Measurements from ENCODE around the gene FGFR2. TPM values are rescaled to one million over a fixed set of nuclear protein-coding genes. Genes with fewer than 3 reads are reported as not detected.

FGFR2 gene
- total RNA-seq, 2 donors from 2014 or later: 49.7 to 78.5 TPM

DNA sequence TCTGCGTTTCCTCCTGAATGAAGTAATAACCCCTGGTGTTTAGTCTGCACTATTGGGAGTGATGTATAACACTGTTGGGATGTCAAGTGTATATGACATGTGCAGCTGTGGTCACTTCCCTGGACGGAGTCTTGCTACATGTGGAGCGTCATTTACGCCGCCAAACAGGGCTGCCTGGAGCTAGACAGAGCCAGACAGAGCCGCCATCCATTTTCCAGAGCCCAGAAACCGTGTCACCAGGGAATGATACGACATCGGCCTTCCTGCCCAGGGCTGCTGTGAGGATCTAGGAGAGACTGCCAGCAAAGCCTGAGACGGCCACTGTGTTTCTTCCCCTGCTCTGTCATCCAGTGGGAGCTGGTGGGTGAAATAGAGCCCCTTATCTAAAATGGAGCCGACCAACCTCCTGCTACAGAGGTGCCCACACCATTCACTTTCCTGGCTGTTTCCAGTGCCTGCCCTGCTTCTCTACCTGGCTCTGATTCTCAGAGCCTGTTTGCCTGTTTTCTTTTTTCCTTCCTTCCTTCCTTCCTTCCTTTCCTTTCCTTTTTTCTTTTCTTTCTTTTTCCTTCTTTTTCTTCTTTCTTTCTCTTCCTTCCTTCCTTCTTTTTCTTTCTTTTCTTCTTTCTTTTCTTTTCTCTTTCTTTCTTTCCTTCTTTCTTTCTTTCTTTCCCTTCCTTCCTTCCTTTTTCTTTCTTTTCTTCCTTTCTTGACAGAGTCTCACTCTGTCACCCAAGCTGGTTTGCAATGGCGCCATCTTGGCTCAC, 13.3 kb upstream of the FGFR2 start:
- H3K9me3 ChIP-seq: no peaks in the 10 kb centered on the region
- TF ChIP-seq, protein P1, sequence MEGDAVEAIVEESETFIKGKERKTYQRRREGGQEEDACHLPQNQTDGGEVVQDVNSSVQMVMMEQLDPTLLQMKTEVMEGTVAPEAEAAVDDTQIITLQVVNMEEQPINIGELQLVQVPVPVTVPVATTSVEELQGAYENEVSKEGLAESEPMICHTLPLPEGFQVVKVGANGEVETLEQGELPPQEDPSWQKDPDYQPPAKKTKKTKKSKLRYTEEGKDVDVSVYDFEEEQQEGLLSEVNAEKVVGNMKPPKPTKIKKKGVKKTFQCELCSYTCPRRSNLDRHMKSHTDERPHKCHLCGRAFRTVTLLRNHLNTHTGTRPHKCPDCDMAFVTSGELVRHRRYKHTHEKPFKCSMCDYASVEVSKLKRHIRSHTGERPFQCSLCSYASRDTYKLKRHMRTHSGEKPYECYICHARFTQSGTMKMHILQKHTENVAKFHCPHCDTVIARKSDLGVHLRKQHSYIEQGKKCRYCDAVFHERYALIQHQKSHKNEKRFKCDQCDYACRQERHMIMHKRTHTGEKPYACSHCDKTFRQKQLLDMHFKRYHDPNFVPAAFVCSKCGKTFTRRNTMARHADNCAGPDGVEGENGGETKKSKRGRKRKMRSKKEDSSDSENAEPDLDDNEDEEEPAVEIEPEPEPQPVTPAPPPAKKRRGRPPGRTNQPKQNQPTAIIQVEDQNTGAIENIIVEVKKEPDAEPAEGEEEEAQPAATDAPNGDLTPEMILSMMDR (IDR thresholded peaks at IDR 0.05): no peak
- no peak for TF ChIP-seq POLR2A (IDR thresholded peaks at IDR 0.05)
- TF ChIP-seq POLR2AphosphoS5 (IDR thresholded peaks at IDR 0.05): no peak
- WGBS: 86% methylated on average over 12 of the region's 12 CpGs
- intact Hi-C loops (cut with DNase I): loop anchor here (5.0 to 10.0 kb wide), 2 partner anchors 121 to 283 kb away; no protein-coding TSS in a partner anchor
- H3K36me3 ChIP-seq: no peaks in the 10 kb centered on the region
- H3K27ac ChIP-seq: no peak overlapping the region
- no peak overlapping the region for H3K4me3 ChIP-seq
- H3K27me3 ChIP-seq (replicated peaks; ENCODE audit: insufficient read depth): no peaks in the 10 kb centered on the region
- no peak for DNase-seq (ENCODE audit: low spot score)
- H3K4me1 ChIP-seq (replicated peaks): no peaks in the 10 kb centered on the region

DNA sequence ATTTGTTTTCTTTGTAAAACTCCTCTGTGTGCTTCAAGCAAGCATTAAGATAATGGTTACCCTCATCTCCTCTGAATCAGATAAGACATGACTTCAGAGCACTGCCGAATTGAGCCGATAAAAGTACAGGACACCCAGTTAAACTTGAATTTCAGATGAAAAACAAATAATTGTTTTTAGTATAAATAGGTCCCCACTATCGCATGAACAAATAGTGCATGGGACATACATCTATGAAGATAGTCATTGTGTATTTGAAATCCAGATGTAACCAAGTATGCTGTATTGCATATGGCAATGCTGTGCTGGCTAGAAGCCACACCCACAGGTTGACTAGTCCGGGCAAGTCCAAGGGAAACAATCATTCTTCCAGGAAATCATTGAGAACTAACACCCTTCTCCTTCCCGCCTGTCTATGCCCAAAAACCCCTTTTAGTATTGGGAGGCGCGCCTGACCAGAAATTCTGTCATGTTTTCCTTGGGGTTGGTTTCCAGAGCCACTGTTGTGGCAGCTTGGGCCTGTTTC, 12.6 kb upstream of the FGFR2 start:
- TF ChIP-seq POLR2AphosphoS5 (IDR thresholded peaks at IDR 0.05) (no peak), POLR2A (IDR thresholded peaks at IDR 0.05) (no peak)
- TF ChIP-seq, protein P1 (IDR thresholded peaks at IDR 0.05): no peak
- Histone ChIP-seq H3K4me1 (replicated peaks) (no peaks in the 10 kb centered on the region), H3K9me3 (no peaks in the 10 kb centered on the region), H3K27ac (no peak overlapping the region), H3K36me3 (no peaks in the 10 kb centered on the region), H3K27me3 (replicated peaks; ENCODE audit: insufficient read depth) (no peaks in the 10 kb centered on the region), H3K4me3 (no peak overlapping the region)
- intact Hi-C loops (cut with DNase I): loop anchor here (5.0 to 10.0 kb wide), 2 partner anchors 121 to 284 kb away; no protein-coding TSS in a partner anchor
- no peak for DNase-seq (ENCODE audit: low spot score)
- WGBS: 69% methylated on average over 7 of the region's 7 CpGs

DNA sequence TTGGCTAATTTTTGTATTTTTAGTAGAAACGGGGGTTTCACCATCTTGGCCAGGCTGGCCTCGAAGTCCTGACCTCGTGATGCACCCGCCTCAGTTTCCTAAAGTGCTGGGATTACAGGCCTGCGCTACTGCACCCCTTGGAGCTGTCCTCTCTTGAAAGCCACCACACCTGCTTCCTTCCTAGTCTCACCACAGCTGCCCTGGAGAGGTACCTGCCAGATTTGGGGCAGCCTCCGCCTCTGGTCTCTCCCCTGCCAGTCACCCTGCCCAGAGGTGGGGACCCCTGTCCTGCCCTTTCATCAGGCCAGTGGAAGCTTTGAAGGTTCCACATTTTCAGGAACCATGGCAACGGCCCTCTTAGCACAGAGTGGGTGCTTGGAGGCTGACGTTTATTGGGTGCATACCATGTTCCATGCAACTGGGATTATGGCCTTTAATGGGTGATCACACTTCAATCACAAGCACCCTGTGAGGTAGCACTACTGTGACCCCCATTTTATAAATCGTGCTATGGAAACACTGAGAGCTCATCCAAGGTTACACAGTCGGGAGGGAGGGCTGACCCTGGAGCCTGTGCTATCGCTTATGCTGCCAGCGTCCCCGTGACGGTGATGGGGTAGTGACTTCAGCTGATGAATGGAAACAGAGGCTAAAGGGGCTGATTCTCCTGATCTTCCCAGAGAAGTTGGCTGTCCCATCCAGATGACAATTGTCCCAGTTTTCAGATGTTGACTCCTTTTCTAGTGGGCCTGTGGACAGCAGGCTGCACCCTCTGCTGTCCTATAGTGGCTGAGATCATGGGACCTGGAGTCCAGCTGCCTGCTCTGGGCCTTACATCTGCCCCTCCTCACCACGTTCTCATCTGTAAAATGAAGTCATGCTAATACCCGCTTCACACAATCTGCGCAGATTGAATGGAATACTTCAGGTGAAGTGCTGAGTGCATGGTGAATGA, 11.5 kb upstream of the FGFR2 start:
- Histone ChIP-seq H3K27me3 (replicated peaks; ENCODE audit: insufficient read depth) (no peaks in the 10 kb centered on the region), H3K4me3 (no peak overlapping the region), H3K36me3 (no peaks in the 10 kb centered on the region), H3K9me3 (no peaks in the 10 kb centered on the region), H3K4me1 (replicated peaks) (no peaks in the 10 kb centered on the region), H3K27ac (no peak overlapping the region)
- TF ChIP-seq POLR2AphosphoS5 (IDR thresholded peaks at IDR 0.05) (no peak), POLR2A (IDR thresholded peaks at IDR 0.05) (no peak)
- TF ChIP-seq, protein P1 (IDR thresholded peaks at IDR 0.05): no peak
- WGBS: 85% methylated on average over 17 of the region's 17 CpGs
- intact Hi-C loops (cut with DNase I): loop anchor here (2.0 to 10.0 kb wide), 3 partner anchors 123 to 667 kb away; no protein-coding TSS in a partner anchor
- DNase-seq (ENCODE audit: low spot score): no peak

DNA sequence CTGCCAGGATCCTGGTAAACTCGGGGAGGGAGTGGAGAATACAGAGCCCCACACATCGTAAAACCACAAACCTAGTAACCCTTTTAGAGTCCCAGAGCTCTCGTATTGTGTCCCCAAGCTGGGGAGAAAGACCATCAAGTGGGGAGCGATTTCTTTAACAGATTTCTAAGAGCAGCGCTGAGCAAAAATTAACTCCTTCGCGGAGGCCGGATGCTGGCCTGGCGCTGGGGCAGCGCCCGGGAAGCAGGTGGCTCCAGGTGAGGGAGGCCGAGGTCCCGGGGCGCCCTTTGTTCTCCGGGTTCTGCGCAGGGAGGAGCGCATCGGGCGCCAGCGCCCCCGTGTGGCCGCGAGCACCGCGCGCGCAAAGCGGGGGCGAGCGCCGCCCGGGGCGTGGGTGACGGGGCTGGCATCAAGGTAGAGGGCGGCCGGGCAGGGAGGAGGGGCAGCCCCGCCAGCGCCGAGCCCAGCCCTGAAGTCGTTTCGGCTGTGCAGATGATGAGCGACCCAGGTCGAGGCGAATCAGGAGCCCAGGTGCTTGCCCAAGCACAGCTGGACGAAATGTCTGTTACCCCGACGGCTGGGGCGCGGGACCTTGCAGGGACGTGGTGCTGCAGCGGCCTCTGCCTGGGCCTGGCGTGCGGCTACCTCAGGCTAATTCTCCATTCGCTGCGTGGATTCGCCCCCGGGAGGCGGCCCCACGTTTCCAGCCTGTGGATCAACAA, 10.4 kb upstream of the FGFR2 start:
- H3K36me3 ChIP-seq: no peaks in the 10 kb centered on the region

More for the DNA sequence above, 10.4 kb upstream of the FGFR2 start:
- no peak overlapping the region for H3K27ac ChIP-seq
- H3K4me1 ChIP-seq (replicated peaks): no peaks in the 10 kb centered on the region
- intact Hi-C loops (cut with DNase I): loop anchor here (2.0 kb wide), 1 partner anchor 666 kb away; no protein-coding TSS in a partner anchor
- no peak for TF ChIP-seq POLR2A (IDR thresholded peaks at IDR 0.05)
- TF ChIP-seq, protein P1 (IDR thresholded peaks at IDR 0.05): peak; percentile 91 to 97 (median 94)
- H3K9me3 ChIP-seq: no peaks in the 10 kb centered on the region
- 14% methylated on average over 54 of the region's 59 CpGs for WGBS
- no peak for DNase-seq (ENCODE audit: low spot score)
- peak overlapping the region; percentile 7 to 27 for H3K4me3 ChIP-seq
- H3K27me3 ChIP-seq (replicated peaks; ENCODE audit: insufficient read depth): no peaks in the 10 kb centered on the region
